ENCODE measurements around the gene INAFM2. TPM values are rescaled to one million over a fixed set of nuclear protein-coding genes. Genes with fewer than 3 reads are reported as not detected.

Gene INAFM2
- total RNA-seq, 1 experiment from 2014 or later: 25.4 TPM

DNA sequence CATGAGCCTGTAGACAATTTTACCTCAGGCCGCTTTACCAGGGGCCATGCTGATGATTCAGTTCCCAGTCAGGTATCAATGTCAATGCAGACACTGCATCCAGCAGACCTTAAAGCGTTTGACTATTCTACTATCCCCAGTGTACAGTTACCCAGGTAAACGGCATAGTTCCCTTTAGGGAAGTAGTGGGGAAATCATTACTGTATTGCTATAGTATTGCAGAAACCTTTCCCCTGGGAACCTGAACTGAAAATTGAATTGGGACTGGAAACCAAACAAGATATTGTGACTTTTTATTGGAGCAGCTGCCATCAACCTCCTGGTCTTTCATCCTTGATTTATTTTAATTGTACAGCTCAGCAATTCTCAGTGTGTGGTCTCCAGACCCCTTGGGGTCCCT, 6.6 kb upstream of the INAFM2 start:
- DNase-seq: no peak
- no peak overlapping the region for H2BK120ac ChIP-seq (ENCODE audit: low read depth, low read length, poor library complexity, severe bottlenecking)
- H3K9ac ChIP-seq (ENCODE audit: extremely low read depth, insufficient read length, low read length): no peak overlapping the region
- no peak overlapping the region for H2BK20ac ChIP-seq (ENCODE audit: low read depth, low read length, poor library complexity, severe bottlenecking)
- peaks cover 0 to 4% of the 10 kb centered on the region in 2 experiments; a peak in 1 of 5 replicates for H3K9me3 Mint-ChIP-seq
- peaks cover 50% of the 10 kb centered on the region for H3K27me3 Mint-ChIP-seq (ENCODE audit: low read depth)
- no peak overlapping the region for H4K5ac ChIP-seq (ENCODE audit: insufficient read length, low read depth, low read length)
- no peak overlapping the region for H2BK12ac ChIP-seq (ENCODE audit: insufficient read length, low read depth, low read length)
- no peak overlapping the region for H2BK15ac ChIP-seq (ENCODE audit: low read depth, low read length)
- H3K27ac Mint-ChIP-seq: no peak overlapping the region
- H3K79me2 ChIP-seq (ENCODE audit: insufficient read depth, low read length): no peaks in the 10 kb centered on the region
- no peak overlapping the region for H4K8ac ChIP-seq (replicated peaks; ENCODE audit: insufficient read length, low read depth, low read length)
- H2BK5ac ChIP-seq (ENCODE audit: insufficient read length, low read length): no peak overlapping the region
- H4K91ac ChIP-seq (ENCODE audit: insufficient read length, low read depth, low read length): no peak overlapping the region
- no peak overlapping the region for H3K18ac ChIP-seq (ENCODE audit: insufficient read length, low read depth, low read length)
- TF ChIP-seq, protein P1, sequence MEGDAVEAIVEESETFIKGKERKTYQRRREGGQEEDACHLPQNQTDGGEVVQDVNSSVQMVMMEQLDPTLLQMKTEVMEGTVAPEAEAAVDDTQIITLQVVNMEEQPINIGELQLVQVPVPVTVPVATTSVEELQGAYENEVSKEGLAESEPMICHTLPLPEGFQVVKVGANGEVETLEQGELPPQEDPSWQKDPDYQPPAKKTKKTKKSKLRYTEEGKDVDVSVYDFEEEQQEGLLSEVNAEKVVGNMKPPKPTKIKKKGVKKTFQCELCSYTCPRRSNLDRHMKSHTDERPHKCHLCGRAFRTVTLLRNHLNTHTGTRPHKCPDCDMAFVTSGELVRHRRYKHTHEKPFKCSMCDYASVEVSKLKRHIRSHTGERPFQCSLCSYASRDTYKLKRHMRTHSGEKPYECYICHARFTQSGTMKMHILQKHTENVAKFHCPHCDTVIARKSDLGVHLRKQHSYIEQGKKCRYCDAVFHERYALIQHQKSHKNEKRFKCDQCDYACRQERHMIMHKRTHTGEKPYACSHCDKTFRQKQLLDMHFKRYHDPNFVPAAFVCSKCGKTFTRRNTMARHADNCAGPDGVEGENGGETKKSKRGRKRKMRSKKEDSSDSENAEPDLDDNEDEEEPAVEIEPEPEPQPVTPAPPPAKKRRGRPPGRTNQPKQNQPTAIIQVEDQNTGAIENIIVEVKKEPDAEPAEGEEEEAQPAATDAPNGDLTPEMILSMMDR (conservative IDR thresholded peaks at IDR 0.05): no peak
- H3K23ac ChIP-seq (ENCODE audit: insufficient read length, low read depth, low read length): no peak overlapping the region
- no peak overlapping the region for H3K4me3 Mint-ChIP-seq
- H3K36me3 Mint-ChIP-seq (ENCODE audit: insufficient read depth in 1 of 3, low read depth in 3 of 3): no peaks in the 10 kb centered on the region
- no peak overlapping the region for H3K27ac ChIP-seq (ENCODE audit: insufficient read length, low read depth, low read length)
- no peak overlapping the region for H3T11ph ChIP-seq (ENCODE audit: low read length)
- no peak overlapping the region for H3K14ac ChIP-seq (ENCODE audit: insufficient read depth, low read length)
- no peaks in the 10 kb centered on the region for H3K79me1 ChIP-seq (ENCODE audit: insufficient read depth, low read depth, low read length, poor library complexity, severe bottlenecking)
- H3K23me2 ChIP-seq (ENCODE audit: insufficient read length, low read depth, low read length, poor library complexity, severe bottlenecking): no peaks in the 10 kb centered on the region
- H3K4me1 Mint-ChIP-seq: peaks cover 11 to 19% of the 10 kb centered on the region in 2 experiments
- H3K27me3 ChIP-seq (ENCODE audit: insufficient read depth, low read length): no peaks in the 10 kb centered on the region; the same call in 1 of the 2 replicates
- H3K56ac ChIP-seq (ENCODE audit: insufficient read length, low read depth, low read length): no peak overlapping the region
- no peak overlapping the region for H2AFZ ChIP-seq (ENCODE audit: low read length)
- no CpG with 5 or more reads among the region's 3 CpGs for WGBS (ENCODE audit: extremely low coverage, insufficient read length, low lambda C conversion rate)
- no peak overlapping the region for H3K4me2 ChIP-seq (ENCODE audit: insufficient read depth, insufficient read length, low read length)
- no peak overlapping the region for H3K4ac ChIP-seq (ENCODE audit: low read depth, low read length)
- no peaks in the 10 kb centered on the region for H4K20me1 ChIP-seq (ENCODE audit: control insufficient read depth, insufficient read depth, insufficient read length)
- no peaks in the 10 kb centered on the region for H3K4me1 ChIP-seq (ENCODE audit: insufficient read depth, low read length)
- H3K9me3 ChIP-seq (ENCODE audit: control insufficient read depth, low read depth, low read length): no peaks in the 10 kb centered on the region
- H2AK5ac ChIP-seq (ENCODE audit: insufficient read length, low read length): no peak overlapping the region
